Peyer's patch (tissue), 4 donors: ENCODE measurements around the gene P2RX1. TPM values are rescaled to one million over a fixed set of nuclear protein-coding genes. Genes with fewer than 3 reads are reported as not detected.

Experiments
- DNase-seq, 3 donors: peaks; one replicate each; pipeline ENCODE4 v3.0.0-alpha.2; 2017 to 2019
- H3K27ac ChIP-seq, 4 donors: fragments of 200-600 bp; sonication (generic); one replicate each; pipeline ENCODE4 v1.5.1; 2016 to 2019
- H3K27me3 ChIP-seq, 2 donors: fragments of 200-600 bp; sonication (generic); one replicate each; pipeline ENCODE4 v1.5.1; 2019
- H3K36me3 ChIP-seq, 3 donors: fragments of 200-600 bp; sonication (generic); one replicate each; pipeline ENCODE4 v1.5.1; 2016 to 2019
- H3K4me1 ChIP-seq, 4 donors: fragments of 200-600 bp; sonication (generic); one replicate each; pipeline ENCODE4 v1.5.1; 2016 to 2019
- H3K4me3 ChIP-seq, 4 donors: fragments of 200-600 bp; sonication (generic); 1 replicate in 3 of 4; 2 replicates in 1 of 4; pipeline ENCODE4 v1.5.1; 2016 to 2019; ENCODE audit warnings: mild to moderate bottlenecking in 1 of 4
- H3K9me3 ChIP-seq, 4 donors: fragments of 200-600 bp; sonication (generic); one replicate each; pipeline ENCODE4 v1.5.1; 2016 to 2019; ENCODE audit warnings: mild to moderate bottlenecking in 1 of 4
- CTCF ChIP-seq, 6 experiments: fragments of 450-650 bp in 4 of 6; fragments of 200-600 bp in 2 of 6; sonication (generic) in 1 of 6; IDR thresholded peaks; one replicate each; pipeline ENCODE4 v1.5.1; 2017 to 2019; ENCODE audit warnings: antibody characterized with exemption in 6 of 6, mild to moderate bottlenecking in 3 of 6, moderate library complexity in 1 of 6
- POLR2A ChIP-seq, 2 donors: fragments of 450-650 bp; IDR thresholded peaks; one replicate each; pipeline ENCODE4 v1.5.1; 2017; ENCODE audit warnings: antibody characterized with exemption in 2 of 2, mild to moderate bottlenecking in 2 of 2, moderate library complexity in 2 of 2
- total RNA-seq, 4 donors: library from RNA; depleted of rRNA; stranded (reverse); fragments of >200 nt; gene quantifications; one replicate each; pipeline ENCODE4 v1.1.0, GENCODE V29; 2016

P2RX1 gene
- total RNA-seq, 4 donors from 2014 or later, result 0.88 to 27.2 (median 4.3) TPM

GRCh38 chr17:3925684-3926485, 9.6 kb upstream of the P2RX1 start:
- peak overlapping the region in 3 of 4 donors; percentile 25 to 68 (median 65) for H3K27ac ChIP-seq
- H3K4me3 ChIP-seq, result no peak overlapping the region
- no peak for TF ChIP-seq POLR2A (IDR thresholded peaks at IDR 0.05)
- no peak for TF ChIP-seq CTCF (IDR thresholded peaks at IDR 0.05)
- H3K4me1 ChIP-seq, result peaks cover 0 to 3% (median 0%) of the 10 kb centered on the region in 4 donors
- no peak for DNase-seq
- H3K27me3 ChIP-seq, result no peaks in the 10 kb centered on the region
- no peaks in the 10 kb centered on the region for H3K9me3 ChIP-seq
- H3K36me3 ChIP-seq, result peaks cover 0 to 29% (median 0%) of the 10 kb centered on the region in 3 donors

- no peaks in the 10 kb centered on the region for H3K9me3 ChIP-seq
- H3K36me3 ChIP-seq, result peaks cover 0 to 23% (median 0%) of the 10 kb centered on the region in 3 donors
- TF ChIP-seq CTCF (IDR thresholded peaks at IDR 0.05) (no peak), POLR2A (IDR thresholded peaks at IDR 0.05) (no peak)
- no peak overlapping the region for H3K4me3 ChIP-seq
- peak overlapping the region in 2 of 4 donors; percentile 65 to 68 for H3K27ac ChIP-seq
- H3K27me3 ChIP-seq, result no peaks in the 10 kb centered on the region
- H3K4me1 ChIP-seq, result peaks cover 0 to 3% (median 0%) of the 10 kb centered on the region in 4 donors
- no peak for DNase-seq
Measured at GRCh38 chr17:3924512-3925350, 8.5 kb upstream of the P2RX1 start.

- Histone ChIP-seq H3K4me1 (peaks cover 0 to 6% (median 0%) of the 10 kb centered on the region in 4 donors), H3K27ac (peak overlapping the region in 2 of 4 donors; percentile 65 to 68)
Measured at GRCh38 chr17:3923466-3924190, 7.4 kb upstream of the P2RX1 start.

GRCh38 chr17:3922765-3923164, 6.5 kb upstream of the P2RX1 start:
- peaks cover 0 to 9% (median 0%) of the 10 kb centered on the region in 4 donors for H3K4me1 ChIP-seq
- H3K9me3 ChIP-seq, result no peaks in the 10 kb centered on the region
- TF ChIP-seq POLR2A (IDR thresholded peaks at IDR 0.05) (no peak), CTCF (IDR thresholded peaks at IDR 0.05) (no peak)
- no peak for DNase-seq
- H3K36me3 ChIP-seq, result peaks cover 0 to 4% (median 0%) of the 10 kb centered on the region in 3 donors
- H3K4me3 ChIP-seq, result no peak overlapping the region
- H3K27me3 ChIP-seq, result no peaks in the 10 kb centered on the region
- H3K27ac ChIP-seq, result no peak overlapping the region

More at GRCh38 chr17:3923466-3924190, 7.4 kb upstream of the P2RX1 start:
- DNase-seq, result no peak
- no peak overlapping the region for H3K4me3 ChIP-seq
- no peaks in the 10 kb centered on the region for H3K27me3 ChIP-seq
- H3K36me3 ChIP-seq, result peaks cover 0 to 13% (median 0%) of the 10 kb centered on the region in 3 donors
- TF ChIP-seq POLR2A (IDR thresholded peaks at IDR 0.05) (no peak), CTCF (IDR thresholded peaks at IDR 0.05) (no peak)
- H3K9me3 ChIP-seq, result no peaks in the 10 kb centered on the region
